SK-N-DZ (cell line): ENCODE measurements around the gene AMACR.
"Not testable (repeated sequence)": the region's sequence is repeated elsewhere in the genome, so short reads cannot be mapped to it uniquely, and the experiment has no call there.

ENCODE experiments used
- DNase-seq: peaks from one replicate; pipeline ENCODE4 v3.0.0-alpha.2; 2015; ENCODE audit warnings: low spot score

AMACR gene

GRCh38 chr5:34037726-34038125 is 29.9 kb upstream of the AMACR start:
- no peak for DNase-seq

- DNase-seq = no peak
These were observed 27.9 kb upstream of the AMACR start for GRCh38 chr5:34035756-34036155.

- DNase-seq = no peak
These were observed 26.9 kb upstream of the AMACR start for GRCh38 chr5:34034534-34035327.

- no peak for DNase-seq
These were observed 24.1 kb upstream of the AMACR start for GRCh38 chr5:34031966-34032365.

GRCh38 chr5:34031117-34031516 is 23.3 kb upstream of the AMACR start:
- DNase-seq = no peak

- DNase-seq = not testable (repeated sequence)
These were observed 22.7 kb upstream of the AMACR start for GRCh38 chr5:34030585-34030984.

GRCh38 chr5:34030048-34030447 is 22.2 kb upstream of the AMACR start:
- no peak for DNase-seq

- no peak for DNase-seq
These were observed 20.5 kb upstream of the AMACR start for GRCh38 chr5:34028349-34028748.

GRCh38 chr5:34026089-34026761 is 18.4 kb upstream of the AMACR start:
- no peak for DNase-seq

GRCh38 chr5:34022121-34022705 is 14.4 kb upstream of the AMACR start:
- DNase-seq = no peak

- no peak for DNase-seq
These were observed 13.5 kb upstream of the AMACR start for GRCh38 chr5:34021334-34021733.

- no peak for DNase-seq
These were observed 12.9 kb upstream of the AMACR start for GRCh38 chr5:34020726-34021125.

GRCh38 chr5:34017254-34017653 is 9.4 kb upstream of the AMACR start:
- no peak for DNase-seq

GRCh38 chr5:34016750-34017149 is 8.9 kb upstream of the AMACR start:
- no peak for DNase-seq

- DNase-seq = no peak
These were observed 8.4 kb upstream of the AMACR start for GRCh38 chr5:34016222-34016621.

- DNase-seq = no peak
These were observed 7.4 kb upstream of the AMACR start for GRCh38 chr5:34015120-34015822.

- DNase-seq = no peak
These were observed 6.8 kb upstream of the AMACR start for GRCh38 chr5:34014626-34015025.

- DNase-seq = no peak
These were observed 5.7 kb upstream of the AMACR start for GRCh38 chr5:34013547-34013946.

- DNase-seq = no peak
These were observed 4.9 kb upstream of the AMACR start for GRCh38 chr5:34012791-34013190.

- DNase-seq = no peak
These were observed 3.7 kb upstream of the AMACR start for GRCh38 chr5:34011536-34011935.

- DNase-seq = not testable (repeated sequence)
These were observed 2.3 kb upstream of the AMACR start for GRCh38 chr5:34010146-34010545.

- DNase-seq = no peak
These were observed 1.8 kb upstream of the AMACR start for GRCh38 chr5:34009610-34010009.
